ENCODE data around the gene THTPA. TPM values are rescaled to one million over a fixed set of nuclear protein-coding genes. Genes with fewer than 3 reads are reported as not detected.

THTPA gene
- total RNA-seq, 2 donors from 2014 or later = 6.5 to 7.4 TPM

DNA sequence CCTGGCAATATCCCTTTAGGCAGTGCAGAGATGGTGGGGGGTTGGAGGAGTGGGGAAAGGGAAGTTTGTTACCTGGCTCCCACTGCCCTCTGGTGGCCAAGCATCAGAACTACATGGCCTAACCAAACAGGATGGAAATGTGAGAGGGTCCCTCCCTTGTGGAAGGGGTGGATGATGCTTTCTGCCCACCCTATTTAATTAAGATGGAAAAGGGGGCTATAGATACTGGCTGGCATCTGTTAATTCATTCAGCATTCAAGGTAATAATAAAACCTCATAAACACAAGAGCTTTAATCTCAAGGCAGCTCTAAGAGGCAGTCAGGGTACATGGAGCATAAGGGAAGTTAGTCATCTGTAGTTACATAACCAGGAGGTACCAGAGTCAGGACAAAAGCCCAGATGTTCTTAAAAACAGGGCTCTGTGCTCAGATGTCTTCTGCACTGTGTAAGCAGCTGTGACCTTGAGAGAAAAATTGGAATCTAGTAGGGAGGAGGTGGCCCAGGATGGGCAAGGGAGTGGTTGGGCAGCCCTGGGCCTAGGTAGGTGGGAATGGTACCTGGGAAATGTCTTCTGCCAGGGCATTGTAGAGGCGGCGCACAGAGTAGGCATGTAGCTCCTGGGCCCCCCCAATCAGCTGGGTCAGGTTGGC, 6.9 kb downstream of the THTPA start:
- no peak for ATAC-seq (replicated peaks in 1 of 2)
- H3K9me3 Mint-ChIP-seq = no peaks in the 10 kb centered on the region
- H3K27me3 Mint-ChIP-seq (ENCODE audit: low read depth) = no peaks in the 10 kb centered on the region
- H3K27ac Mint-ChIP-seq = no peak overlapping the region
- peak; percentile 57 to 62 for DNase-seq
- H3K4me3 Mint-ChIP-seq = no peak overlapping the region
- H3K4me1 Mint-ChIP-seq (ENCODE audit: low read depth) = peaks cover 51% of the 10 kb centered on the region
- peaks cover 11 to 21% of the 10 kb centered on the region in 2 donors for H3K36me3 Mint-ChIP-seq (ENCODE audit: insufficient read depth in 2 of 2)

DNA sequence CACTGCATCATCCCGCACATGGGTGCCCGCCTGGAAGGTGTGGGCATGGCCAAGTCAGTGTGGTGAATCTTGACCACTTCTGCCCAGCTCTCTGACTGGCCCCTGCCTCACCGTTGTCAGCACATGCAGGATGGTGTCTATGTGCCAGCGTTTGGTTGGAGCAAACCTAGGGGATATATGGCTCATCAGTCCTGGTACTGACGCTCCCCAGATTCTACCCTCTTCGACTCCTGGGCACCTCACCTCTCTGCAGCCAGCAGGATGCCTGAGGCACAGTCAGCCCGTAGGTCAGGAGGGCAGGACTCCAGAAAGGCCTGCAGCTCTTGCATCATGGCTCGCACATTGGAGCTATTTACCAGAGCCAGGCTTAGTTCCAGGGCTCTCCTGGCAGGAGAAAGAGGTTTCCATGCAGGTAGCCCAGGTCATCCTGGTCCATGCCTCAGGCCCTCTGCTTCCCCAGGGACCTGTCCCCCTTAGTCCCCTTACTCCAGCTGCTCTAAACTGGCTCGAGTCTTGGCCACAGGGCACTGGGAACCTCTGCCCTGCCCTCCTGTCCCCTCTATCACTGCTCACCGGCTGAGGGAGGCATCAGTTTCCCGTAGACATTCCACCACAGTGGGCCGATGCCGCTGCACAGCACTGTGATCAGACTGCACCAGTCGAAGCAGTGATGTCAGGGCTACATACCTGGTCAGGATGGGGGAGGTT, 7.6 kb downstream of the THTPA start:
- peaks cover 11 to 21% of the 10 kb centered on the region in 2 donors for H3K36me3 Mint-ChIP-seq (ENCODE audit: insufficient read depth in 2 of 2)
- peaks cover 51% of the 10 kb centered on the region for H3K4me1 Mint-ChIP-seq (ENCODE audit: low read depth)
- H3K27me3 Mint-ChIP-seq (ENCODE audit: low read depth) = no peaks in the 10 kb centered on the region
- DNase-seq (no peak), ATAC-seq (replicated peaks in 1 of 2) (no peak)
- H3K9me3 Mint-ChIP-seq = no peaks in the 10 kb centered on the region
- no peak overlapping the region for H3K4me3 Mint-ChIP-seq
- peak overlapping the region; percentile 69 for H3K27ac Mint-ChIP-seq

DNA sequence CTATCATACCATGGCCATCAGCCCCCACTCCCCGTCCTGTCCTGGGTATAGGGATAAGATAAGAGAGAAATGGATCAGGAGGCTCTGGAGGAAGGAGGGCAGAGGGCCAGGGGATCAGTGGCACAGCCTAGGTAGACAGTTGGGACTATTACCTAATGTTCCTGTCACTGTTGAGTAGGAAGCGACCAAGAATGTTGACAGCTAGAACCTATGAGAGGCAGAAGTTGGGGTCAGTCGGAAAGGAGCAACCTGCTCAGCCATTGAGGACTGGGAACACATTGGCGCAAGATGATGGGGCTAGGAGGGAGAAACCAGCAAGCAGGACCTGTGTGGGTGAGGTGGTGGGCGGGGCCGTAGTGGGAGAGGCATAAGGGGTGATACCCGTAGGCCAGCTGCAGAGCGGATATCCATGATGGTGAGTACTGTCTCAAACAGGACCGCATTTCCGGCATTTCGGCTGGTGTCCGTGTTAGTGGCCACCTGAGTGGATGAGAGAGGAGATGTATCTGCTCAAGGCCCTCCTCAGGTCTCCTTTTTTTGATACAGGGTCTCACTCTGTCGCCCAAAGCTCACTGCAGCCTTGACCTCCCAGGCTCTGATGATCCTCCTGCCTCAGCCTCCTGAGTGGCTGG, 8.2 kb downstream of the THTPA start:
- no peak overlapping the region for H3K4me3 Mint-ChIP-seq
- H3K27me3 Mint-ChIP-seq (ENCODE audit: low read depth) = no peaks in the 10 kb centered on the region
- peaks cover 51% of the 10 kb centered on the region for H3K4me1 Mint-ChIP-seq (ENCODE audit: low read depth)
- ATAC-seq (replicated peaks in 1 of 2) = no peak
- peak overlapping the region; percentile 69 for H3K27ac Mint-ChIP-seq
- no peaks in the 10 kb centered on the region for H3K9me3 Mint-ChIP-seq
- H3K36me3 Mint-ChIP-seq (ENCODE audit: insufficient read depth in 2 of 2) = peaks cover 11 to 21% of the 10 kb centered on the region in 2 donors
- DNase-seq = no peak

DNA sequence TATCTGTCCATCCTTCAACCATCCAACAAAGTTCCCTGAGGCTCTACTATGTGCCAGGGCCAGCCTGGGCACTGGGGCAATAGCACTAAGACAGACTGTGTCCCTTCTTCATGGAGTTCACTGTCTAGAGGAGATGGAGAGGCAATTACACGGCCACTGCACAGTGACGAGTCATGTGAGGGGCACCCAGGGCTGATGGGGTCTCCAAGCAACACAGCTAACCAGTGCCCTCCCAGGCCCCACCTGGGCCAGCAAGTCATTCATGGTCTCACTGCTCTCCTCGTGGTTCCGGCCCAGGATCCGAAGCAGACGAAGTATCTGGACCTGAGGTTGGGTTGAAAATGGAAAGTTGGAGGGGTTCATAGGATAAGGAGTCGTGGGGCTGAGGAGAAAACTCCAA, 8.8 kb downstream of the THTPA start:
- H3K4me3 Mint-ChIP-seq = peak overlapping the region; percentile 31 to 40
- peaks cover 48% of the 10 kb centered on the region for H3K4me1 Mint-ChIP-seq (ENCODE audit: low read depth)
- ATAC-seq (replicated peaks in 1 of 2) (no peak), DNase-seq (no peak)
- H3K9me3 Mint-ChIP-seq = no peaks in the 10 kb centered on the region
- peaks cover 11 to 21% of the 10 kb centered on the region in 2 donors for H3K36me3 Mint-ChIP-seq (ENCODE audit: insufficient read depth in 2 of 2)
- H3K27ac Mint-ChIP-seq = no peak overlapping the region
- no peaks in the 10 kb centered on the region for H3K27me3 Mint-ChIP-seq (ENCODE audit: low read depth)

DNA sequence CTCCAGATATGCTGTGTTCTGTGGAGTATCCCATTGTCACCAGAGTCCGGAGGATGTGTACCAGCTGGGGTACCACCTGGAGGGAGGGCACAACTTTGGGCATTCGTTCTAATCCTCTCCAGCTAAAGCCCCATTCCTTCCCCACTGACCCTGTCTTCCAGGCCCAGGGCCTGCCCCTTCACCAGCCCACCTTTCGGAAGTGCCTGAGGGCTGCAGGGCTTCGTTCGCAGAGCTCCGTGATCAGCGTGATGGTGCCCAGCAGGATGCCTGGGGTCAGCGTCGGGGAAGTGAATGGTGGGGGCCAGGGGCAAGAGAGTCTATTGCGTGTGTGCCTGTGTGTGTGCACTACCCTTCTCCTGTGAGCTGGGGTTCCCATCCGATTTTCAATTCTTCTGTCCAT, 9.6 kb downstream of the THTPA start:
- ATAC-seq (replicated peaks in 1 of 2) (no peak), DNase-seq (no peak)
- Mint-ChIP-seq H3K4me3 (peak overlapping the region in 1 of 2 donors; percentile 45), H3K4me1 (ENCODE audit: low read depth) (peaks cover 43% of the 10 kb centered on the region), H3K36me3 (ENCODE audit: insufficient read depth in 2 of 2) (peaks cover 8 to 17% of the 10 kb centered on the region in 2 donors), H3K27ac (no peak overlapping the region), H3K27me3 (ENCODE audit: low read depth) (no peaks in the 10 kb centered on the region), H3K9me3 (no peaks in the 10 kb centered on the region)

DNA sequence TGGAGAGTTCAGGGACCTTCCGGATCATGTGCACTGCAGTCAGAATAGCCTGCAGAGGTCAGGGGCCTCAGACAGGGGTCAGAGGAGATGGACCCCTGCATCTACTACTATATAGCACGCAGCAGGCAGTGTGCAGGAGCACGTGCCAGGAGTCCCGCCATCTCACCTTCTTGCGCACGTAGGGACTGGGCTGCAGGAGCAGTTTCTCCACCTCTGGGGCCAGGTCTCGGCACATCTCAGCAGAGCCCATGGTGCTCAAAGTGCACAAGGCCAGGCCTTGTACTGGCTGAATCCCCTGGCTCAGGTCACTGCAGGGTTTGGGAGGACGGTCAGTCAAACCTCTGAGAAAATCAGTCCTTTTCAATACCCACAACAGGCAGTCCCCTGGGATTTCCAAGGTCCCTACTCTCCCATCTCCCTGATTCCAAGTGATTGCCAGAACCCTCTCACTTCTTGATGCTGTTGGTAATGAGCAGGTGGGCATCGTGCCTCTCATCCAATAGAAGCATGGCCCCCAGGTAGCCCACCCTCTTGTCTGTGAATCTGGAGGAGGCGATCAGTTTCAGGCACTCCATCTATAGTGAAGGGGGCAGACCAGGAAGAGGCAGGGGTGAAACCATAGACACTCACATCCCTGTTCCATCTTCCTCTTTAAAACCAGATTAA, 10.2 kb downstream of the THTPA start:
- no peak for ATAC-seq (replicated peaks in 1 of 2)
- DNase-seq = no peak
- peaks cover 43% of the 10 kb centered on the region for H3K4me1 Mint-ChIP-seq (ENCODE audit: low read depth)
- H3K4me3 Mint-ChIP-seq = peak overlapping the region; percentile 95 to 97
- peak overlapping the region; percentile 26 for H3K27ac Mint-ChIP-seq
- peaks cover 8 to 13% of the 10 kb centered on the region in 2 donors for H3K36me3 Mint-ChIP-seq (ENCODE audit: insufficient read depth in 2 of 2)
- H3K27me3 Mint-ChIP-seq (ENCODE audit: low read depth) = no peaks in the 10 kb centered on the region
- H3K9me3 Mint-ChIP-seq = no peaks in the 10 kb centered on the region

DNA sequence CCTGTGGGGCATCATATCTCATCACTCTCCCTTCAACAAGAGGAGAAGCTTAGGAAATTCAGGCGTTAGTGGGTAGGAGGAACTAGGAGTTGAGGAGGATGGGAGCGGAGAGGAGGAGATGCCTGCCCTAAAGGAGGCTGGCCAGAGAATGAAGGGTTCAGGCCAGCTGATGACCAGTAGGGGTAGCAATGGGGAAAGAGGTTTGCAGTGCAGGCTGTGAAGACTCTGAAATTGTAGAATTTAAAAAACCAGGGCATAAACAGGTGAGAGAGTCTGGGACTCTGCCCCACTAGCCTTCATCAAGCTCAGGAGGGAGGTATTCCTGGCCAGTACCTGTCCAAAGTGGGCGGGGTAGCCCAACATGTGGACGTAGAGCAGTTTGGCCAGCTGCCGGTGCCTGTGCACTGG, 10.7 kb downstream of the THTPA start:
- peaks cover 43% of the 10 kb centered on the region for H3K4me1 Mint-ChIP-seq (ENCODE audit: low read depth)
- H3K27ac Mint-ChIP-seq = peak overlapping the region; percentile 94
- DNase-seq (no peak), ATAC-seq (replicated peaks in 1 of 2) (no peak)
- no peaks in the 10 kb centered on the region for H3K9me3 Mint-ChIP-seq
- peak overlapping the region; percentile 95 to 97 for H3K4me3 Mint-ChIP-seq
- H3K36me3 Mint-ChIP-seq (ENCODE audit: insufficient read depth in 2 of 2) = peaks cover 8 to 10% of the 10 kb centered on the region in 2 donors
- peaks cover 3% of the 10 kb centered on the region for H3K27me3 Mint-ChIP-seq (ENCODE audit: low read depth)

DNA sequence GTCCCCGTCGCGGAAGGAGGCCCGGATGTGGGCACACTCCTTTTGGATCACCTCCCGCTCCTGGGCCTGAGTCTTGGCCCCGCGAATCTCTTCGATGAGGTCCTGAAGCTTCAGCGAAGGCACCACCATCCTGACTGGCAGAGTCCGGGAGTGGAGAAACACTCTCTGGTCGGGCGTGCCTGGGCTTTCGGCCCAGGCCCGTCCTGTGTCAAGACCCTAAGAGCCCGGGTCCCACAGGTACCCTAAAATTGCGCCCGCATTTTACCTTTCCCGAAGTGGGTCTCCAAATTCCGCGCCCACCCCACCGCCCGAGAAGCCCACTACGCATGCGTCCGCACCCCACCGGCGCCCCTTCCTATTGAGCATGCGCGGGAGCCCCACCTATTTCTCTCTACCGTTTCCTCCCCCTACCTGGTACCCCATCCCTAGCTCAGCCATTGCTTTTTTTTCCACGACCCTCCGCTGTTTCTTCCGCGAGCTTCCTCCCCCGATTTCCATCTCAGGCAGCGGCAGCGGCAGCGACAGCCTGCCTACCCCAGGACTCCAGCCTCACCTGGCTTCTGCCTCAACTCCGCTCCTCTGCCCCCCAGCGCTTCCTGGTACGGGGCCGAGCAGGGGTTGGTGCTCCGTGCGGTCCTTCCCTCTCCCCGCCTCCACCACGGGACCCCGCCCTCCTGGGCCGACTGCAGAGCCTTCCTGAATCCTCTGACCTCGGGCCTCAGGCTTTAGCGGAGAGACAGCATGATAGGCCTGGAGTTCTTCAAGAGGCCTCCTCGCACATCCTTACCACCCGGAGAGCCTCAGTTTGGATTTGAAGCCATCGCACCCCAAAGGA, 11.3 kb downstream of the THTPA start, which contains the start of gene AP1G2:
TSS of gene AP1G2 (minus strand) at position 606 of the 835 bp plus-strand sequence. CDS start at position 129, 477 bp downstream.
- peak within 1 kb of the TSS; percentile 95 to 97 for H3K4me3 Mint-ChIP-seq
- ATAC-seq (replicated peaks in 1 of 2) (peak; percentile 97 to 98), DNase-seq (peak; percentile 94)
- peaks cover 9% of the 10 kb centered on the region for H3K27me3 Mint-ChIP-seq (ENCODE audit: low read depth)
- H3K4me1 Mint-ChIP-seq (ENCODE audit: low read depth) = peaks cover 43% of the 10 kb centered on the region
- H3K36me3 Mint-ChIP-seq (ENCODE audit: insufficient read depth in 2 of 2) = peaks cover 8 to 9% of the 10 kb centered on the region in 2 donors
- no peaks in the 10 kb centered on the region for H3K9me3 Mint-ChIP-seq
- peak within 1 kb of the TSS; percentile 94 for H3K27ac Mint-ChIP-seq

DNA sequence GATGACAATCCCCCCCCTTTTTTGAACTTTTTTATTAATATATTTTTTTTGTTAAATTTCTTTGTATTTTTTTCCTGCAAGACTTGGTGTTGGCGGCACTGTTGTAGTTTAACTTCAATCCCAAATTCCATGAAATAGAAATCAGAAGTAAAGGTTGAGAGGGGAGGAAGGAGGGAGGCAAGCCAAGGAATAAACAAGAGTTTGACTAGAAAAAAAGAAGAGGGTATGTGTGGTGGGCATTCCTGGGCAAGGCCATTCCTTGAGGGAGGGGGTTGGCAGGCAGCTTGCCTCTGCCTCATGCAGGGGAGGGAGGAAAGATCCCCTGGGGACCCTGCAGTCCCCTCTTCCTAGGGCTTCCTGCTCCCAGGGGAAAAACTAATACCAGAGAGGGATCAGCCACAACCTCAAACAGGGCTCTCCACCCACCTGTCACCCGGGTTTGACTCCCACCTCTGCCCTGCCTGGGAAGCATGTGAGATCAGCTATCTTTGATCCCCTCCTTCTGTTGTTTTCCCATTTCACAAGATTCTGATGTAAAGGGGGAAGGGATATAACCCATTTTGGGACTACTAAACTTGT, 12.0 kb downstream of the THTPA start:
- Mint-ChIP-seq H3K9me3 (no peaks in the 10 kb centered on the region), H3K4me1 (ENCODE audit: low read depth) (peaks cover 38% of the 10 kb centered on the region), H3K36me3 (ENCODE audit: insufficient read depth in 2 of 2) (peaks cover 4 to 9% of the 10 kb centered on the region in 2 donors), H3K4me3 (peak overlapping the region; percentile 95 to 97), H3K27me3 (ENCODE audit: low read depth) (peaks cover 12% of the 10 kb centered on the region), H3K27ac (peak overlapping the region; percentile 94)
- no peak for DNase-seq
- ATAC-seq (replicated peaks in 1 of 2) = no peak

DNA sequence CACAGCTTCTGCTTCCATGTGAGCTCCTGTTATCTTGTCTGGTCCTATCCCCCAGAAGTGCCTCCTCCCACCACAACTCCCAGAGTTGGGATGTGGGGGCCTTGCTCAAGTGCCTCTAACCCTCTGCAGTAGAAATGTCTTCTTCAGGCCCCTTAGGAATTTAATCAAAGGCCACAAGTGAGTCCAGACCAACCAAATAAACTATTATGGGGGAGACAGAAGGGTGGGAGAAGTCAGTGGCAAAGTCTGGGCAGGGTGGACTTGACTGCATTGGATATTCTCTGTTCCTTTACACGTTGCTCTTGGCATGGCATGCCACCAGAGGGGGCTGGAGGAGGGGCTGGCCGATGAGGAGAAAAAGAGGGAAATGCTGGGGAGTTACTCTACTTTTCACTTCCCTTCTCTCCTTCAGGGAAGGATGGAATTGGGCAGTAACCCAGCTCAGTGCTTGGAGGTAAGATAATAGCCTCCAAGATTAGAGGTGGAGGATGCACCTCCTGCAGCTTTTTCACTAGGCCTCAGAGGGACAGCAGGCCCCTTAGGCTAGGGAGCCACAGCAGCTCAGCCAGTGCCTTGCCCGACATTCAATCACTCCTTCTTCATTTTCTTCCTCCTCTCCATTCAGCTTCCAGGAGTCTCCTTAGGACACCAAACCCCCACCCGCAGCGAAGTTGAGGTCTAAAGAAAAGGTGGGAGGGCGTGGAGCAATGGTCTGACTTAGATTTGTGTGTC, 12.7 kb downstream of the THTPA start:
- Mint-ChIP-seq H3K4me3 (peak overlapping the region; percentile 95 to 97), H3K9me3 (no peaks in the 10 kb centered on the region), H3K4me1 (ENCODE audit: low read depth) (peaks cover 38% of the 10 kb centered on the region), H3K27ac (peak overlapping the region; percentile 84), H3K27me3 (ENCODE audit: low read depth) (peaks cover 12% of the 10 kb centered on the region), H3K36me3 (ENCODE audit: insufficient read depth in 2 of 2) (peaks cover 4 to 9% of the 10 kb centered on the region in 2 donors)
- DNase-seq (peak in 1 of 2 donors; percentile 45), ATAC-seq (replicated peaks in 1 of 2) (no peak)

DNA sequence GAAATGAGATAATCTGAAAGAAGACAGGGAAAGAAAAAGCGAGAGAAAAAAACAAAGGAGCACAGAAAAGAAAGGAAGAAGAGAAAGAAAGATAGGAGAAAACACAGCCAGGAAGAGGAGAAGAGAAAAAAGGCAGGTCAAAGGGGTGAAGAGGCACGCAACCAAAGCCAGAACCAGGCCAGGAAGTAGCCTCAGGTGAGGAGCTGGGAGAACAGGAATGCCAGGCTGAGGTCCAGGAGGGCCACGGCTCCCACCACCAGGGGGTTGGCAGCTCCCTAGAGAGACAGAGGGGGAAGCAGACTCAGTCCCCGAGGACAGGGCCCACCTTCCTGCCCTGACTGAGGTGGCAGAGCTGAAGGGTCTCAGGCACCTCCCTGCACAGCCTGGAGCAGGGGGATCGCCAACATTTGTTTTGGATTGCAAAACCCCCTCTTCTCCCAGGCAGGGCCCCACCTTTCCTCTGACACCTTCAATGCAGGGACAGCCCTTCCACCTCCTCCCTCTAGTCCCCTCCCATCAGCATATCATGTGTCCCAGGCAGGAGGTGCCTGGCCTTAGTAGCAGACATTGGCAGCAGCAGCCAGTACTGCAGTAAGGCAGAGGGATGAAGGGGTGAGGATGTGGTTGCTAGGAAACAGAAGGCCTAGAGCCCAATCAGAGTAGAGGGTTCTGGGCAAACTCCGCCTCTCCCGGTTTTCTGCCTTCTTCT, 13.5 kb downstream of the THTPA start:
- no peak overlapping the region for H3K27ac Mint-ChIP-seq
- DNase-seq (no peak), ATAC-seq (replicated peaks in 1 of 2) (no peak)
- no peak overlapping the region for H3K4me3 Mint-ChIP-seq
- peaks cover 37% of the 10 kb centered on the region for H3K4me1 Mint-ChIP-seq (ENCODE audit: low read depth)
- H3K9me3 Mint-ChIP-seq = no peaks in the 10 kb centered on the region
- H3K27me3 Mint-ChIP-seq (ENCODE audit: low read depth) = peaks cover 12% of the 10 kb centered on the region
- H3K36me3 Mint-ChIP-seq (ENCODE audit: insufficient read depth in 2 of 2) = peaks cover 0 to 5% of the 10 kb centered on the region in 2 donors
